Measurements from ENCODE around the gene ODC1. TPM values are rescaled to one million over a fixed set of nuclear protein-coding genes. Genes with fewer than 3 reads are reported as not detected.

ODC1 gene
- total RNA-seq, 1 experiment from 2014 or later = 175 TPM

DNA sequence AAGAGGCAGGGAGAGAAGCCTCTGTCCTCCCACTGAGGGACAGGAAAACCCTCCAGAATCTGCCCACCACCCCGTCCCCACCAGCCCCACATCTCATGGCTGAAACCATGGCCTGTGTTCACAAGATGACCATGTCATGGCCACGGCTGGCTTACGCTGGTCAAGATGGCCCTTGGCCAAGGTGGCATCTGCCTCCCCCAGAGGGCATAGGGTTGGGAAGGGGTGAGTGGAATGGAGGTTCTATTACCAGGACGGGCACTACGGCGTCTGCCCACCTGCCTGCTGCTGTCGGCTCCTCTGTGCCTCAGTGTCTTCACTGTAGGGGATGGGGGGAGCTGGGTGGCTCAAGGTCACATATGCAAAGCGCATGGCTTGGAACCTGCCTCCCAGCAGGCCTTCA is 19.8 kb downstream of the ODC1 start:
- Histone ChIP-seq H3K36me3 (replicated peaks; ENCODE audit: control insufficient read depth, insufficient read depth, low read length) (no peaks in the 10 kb centered on the region), H3K27me3 (ENCODE audit: control insufficient read depth, insufficient read depth, low read length) (no peaks in the 10 kb centered on the region), H3K4me3 (ENCODE audit: insufficient read depth, low read depth, low read length) (no peak overlapping the region)
- DNase-seq = no peak

GRCh38 chr2:10427618-10427949 is 20.5 kb downstream of the ODC1 start:
- H3K4me3 ChIP-seq (ENCODE audit: insufficient read depth, low read depth, low read length) = no peak overlapping the region
- no peaks in the 10 kb centered on the region for H3K27me3 ChIP-seq (ENCODE audit: control insufficient read depth, insufficient read depth, low read length)
- no peaks in the 10 kb centered on the region for H3K36me3 ChIP-seq (replicated peaks; ENCODE audit: control insufficient read depth, insufficient read depth, low read length)
- no peak for DNase-seq

GRCh38 chr2:10426726-10427617 is 21.2 kb downstream of the ODC1 start:
- DNase-seq = no peak
- Histone ChIP-seq H3K4me3 (ENCODE audit: insufficient read depth, low read depth, low read length) (no peak overlapping the region), H3K27me3 (ENCODE audit: control insufficient read depth, insufficient read depth, low read length) (no peaks in the 10 kb centered on the region)

DNA sequence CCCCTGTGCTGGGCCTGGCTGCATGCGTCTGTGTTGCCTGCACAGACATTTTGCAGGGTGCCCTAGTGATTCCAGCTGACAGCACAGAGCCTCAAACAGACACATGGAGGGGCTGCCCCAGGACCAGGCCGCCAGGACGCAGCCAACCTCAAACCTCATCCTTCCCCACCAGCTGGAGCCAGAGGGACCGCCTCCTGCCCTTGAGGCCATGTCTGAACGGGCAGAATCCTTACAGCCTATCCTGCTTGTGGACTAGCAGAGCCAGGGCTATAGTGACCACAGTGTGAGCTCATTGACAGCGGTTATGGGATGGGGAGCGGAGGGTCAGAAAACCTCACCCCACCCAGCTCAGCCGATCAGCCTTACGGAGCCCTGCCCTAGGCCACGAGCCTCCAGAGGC is 22.4 kb downstream of the ODC1 start:
- Histone ChIP-seq H3K36me3 (replicated peaks; ENCODE audit: control insufficient read depth, insufficient read depth, low read length) (no peaks in the 10 kb centered on the region), H3K4me3 (ENCODE audit: insufficient read depth, low read depth, low read length) (no peak overlapping the region), H3K27me3 (ENCODE audit: control insufficient read depth, insufficient read depth, low read length) (no peaks in the 10 kb centered on the region)
- no peak for DNase-seq

More at GRCh38 chr2:10426726-10427617, 21.2 kb downstream of the ODC1 start:
- H3K36me3 ChIP-seq (replicated peaks; ENCODE audit: control insufficient read depth, insufficient read depth, low read length) = no peaks in the 10 kb centered on the region

- H3K4me3 ChIP-seq (ENCODE audit: insufficient read depth, low read depth, low read length) = no peak overlapping the region
- no peaks in the 10 kb centered on the region for H3K27me3 ChIP-seq (ENCODE audit: control insufficient read depth, insufficient read depth, low read length)
- no peak for DNase-seq
These were observed 23.1 kb downstream of the ODC1 start for GRCh38 chr2:10424916-10425505.

DNA sequence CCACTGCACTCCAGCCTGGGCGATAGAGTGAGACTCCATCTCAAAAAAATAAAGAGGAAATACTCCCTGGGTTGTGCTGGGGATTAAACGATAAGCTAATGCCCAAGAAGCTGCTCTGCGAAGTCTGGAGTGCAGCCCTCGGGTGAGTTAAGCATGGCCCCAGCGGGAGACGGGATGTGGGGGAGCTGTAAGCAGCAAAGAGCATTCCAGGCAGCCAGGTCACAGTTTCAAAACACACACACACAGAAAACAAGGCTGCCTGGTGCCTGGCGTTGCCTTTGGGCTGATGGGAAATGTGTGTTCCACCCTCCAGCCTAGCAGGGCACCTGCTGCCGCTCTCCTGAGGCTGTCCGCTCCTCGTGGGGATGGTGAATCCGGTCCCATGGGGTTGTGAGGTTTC is 24.1 kb downstream of the ODC1 start:
- no peaks in the 10 kb centered on the region for H3K36me3 ChIP-seq (replicated peaks; ENCODE audit: control insufficient read depth, insufficient read depth, low read length)
- DNase-seq = no peak
- H3K27me3 ChIP-seq (ENCODE audit: control insufficient read depth, insufficient read depth, low read length) = no peaks in the 10 kb centered on the region
- H3K4me3 ChIP-seq (ENCODE audit: insufficient read depth, low read depth, low read length) = no peak overlapping the region

More at GRCh38 chr2:10424916-10425505, 23.1 kb downstream of the ODC1 start:
- no peaks in the 10 kb centered on the region for H3K36me3 ChIP-seq (replicated peaks; ENCODE audit: control insufficient read depth, insufficient read depth, low read length)

DNA sequence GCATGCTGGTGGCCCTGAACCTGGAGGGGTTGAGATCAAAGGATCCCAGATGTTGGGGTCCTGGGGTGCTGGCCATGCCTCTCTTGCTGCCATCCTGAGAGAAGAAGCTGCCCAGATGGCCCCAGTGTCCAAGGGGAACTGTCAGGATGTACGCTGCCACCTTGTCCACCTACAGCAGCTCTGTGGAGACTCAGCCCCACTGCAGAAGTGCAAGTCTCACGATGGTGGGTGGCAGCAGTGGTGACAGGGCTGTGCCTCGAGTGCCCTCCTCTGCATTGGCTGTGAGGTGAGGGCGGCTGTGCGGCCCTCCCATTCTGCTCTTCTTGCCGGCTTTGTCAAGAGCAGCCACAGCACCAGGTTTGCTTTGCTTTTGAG is 24.7 kb downstream of the ODC1 start:
- Histone ChIP-seq H3K27me3 (ENCODE audit: control insufficient read depth, insufficient read depth, low read length) (no peaks in the 10 kb centered on the region), H3K36me3 (replicated peaks; ENCODE audit: control insufficient read depth, insufficient read depth, low read length) (no peaks in the 10 kb centered on the region), H3K4me3 (ENCODE audit: insufficient read depth, low read depth, low read length) (no peak overlapping the region)
- DNase-seq = no peak

- no peaks in the 10 kb centered on the region for H3K27me3 ChIP-seq (ENCODE audit: control insufficient read depth, insufficient read depth, low read length)
- no peak overlapping the region for H3K4me3 ChIP-seq (ENCODE audit: insufficient read depth, low read depth, low read length)
- DNase-seq = no peak
- no peaks in the 10 kb centered on the region for H3K36me3 ChIP-seq (replicated peaks; ENCODE audit: control insufficient read depth, insufficient read depth, low read length)
These were observed 25.3 kb downstream of the ODC1 start for GRCh38 chr2:10422732-10423399.

- Histone ChIP-seq H3K36me3 (replicated peaks; ENCODE audit: control insufficient read depth, insufficient read depth, low read length) (no peaks in the 10 kb centered on the region), H3K4me3 (ENCODE audit: insufficient read depth, low read depth, low read length) (no peak overlapping the region), H3K27me3 (ENCODE audit: control insufficient read depth, insufficient read depth, low read length) (no peaks in the 10 kb centered on the region)
- no peak for DNase-seq
These were observed 25.9 kb downstream of the ODC1 start for GRCh38 chr2:10422251-10422650.

GRCh38 chr2:10419553-10420257 is 28.4 kb downstream of the ODC1 start:
- no peaks in the 10 kb centered on the region for H3K36me3 ChIP-seq (replicated peaks; ENCODE audit: control insufficient read depth, insufficient read depth, low read length)
- DNase-seq = no peak
- H3K4me3 ChIP-seq (ENCODE audit: insufficient read depth, low read depth, low read length) = no peak overlapping the region
- no peaks in the 10 kb centered on the region for H3K27me3 ChIP-seq (ENCODE audit: control insufficient read depth, insufficient read depth, low read length)

GRCh38 chr2:10417551-10418335 is 30.4 kb downstream of the ODC1 start:
- no peak for DNase-seq
- no peaks in the 10 kb centered on the region for H3K36me3 ChIP-seq (replicated peaks; ENCODE audit: control insufficient read depth, insufficient read depth, low read length)
- H3K4me3 ChIP-seq (ENCODE audit: insufficient read depth, low read depth, low read length) = no peak overlapping the region

DNA sequence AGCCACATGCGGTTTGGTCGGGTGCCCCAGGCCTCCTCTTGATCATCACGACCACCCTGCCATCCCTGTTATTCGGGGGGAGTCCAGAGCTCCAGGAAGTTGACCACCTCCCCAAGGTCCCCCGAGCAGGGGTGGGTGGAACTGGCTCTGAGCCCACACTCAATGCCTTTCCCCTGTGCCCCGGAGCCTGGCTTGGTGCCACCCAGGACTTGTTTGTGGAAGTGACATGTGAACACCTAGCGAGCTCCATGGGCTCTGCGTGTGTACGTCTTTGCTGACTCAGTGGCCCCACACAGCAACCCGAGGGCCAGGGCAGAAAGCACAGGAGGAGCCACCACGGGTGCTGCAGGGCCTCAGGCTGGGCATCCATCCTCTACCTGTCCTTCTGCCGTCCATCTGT is 32.5 kb downstream of the ODC1 start:
- Histone ChIP-seq H3K36me3 (replicated peaks; ENCODE audit: control insufficient read depth, insufficient read depth, low read length) (no peaks in the 10 kb centered on the region), H3K4me3 (ENCODE audit: insufficient read depth, low read depth, low read length) (no peak overlapping the region), H3K27me3 (ENCODE audit: control insufficient read depth, insufficient read depth, low read length) (no peaks in the 10 kb centered on the region)
- no peak for DNase-seq

More at GRCh38 chr2:10417551-10418335, 30.4 kb downstream of the ODC1 start:
- no peaks in the 10 kb centered on the region for H3K27me3 ChIP-seq (ENCODE audit: control insufficient read depth, insufficient read depth, low read length)

DNA sequence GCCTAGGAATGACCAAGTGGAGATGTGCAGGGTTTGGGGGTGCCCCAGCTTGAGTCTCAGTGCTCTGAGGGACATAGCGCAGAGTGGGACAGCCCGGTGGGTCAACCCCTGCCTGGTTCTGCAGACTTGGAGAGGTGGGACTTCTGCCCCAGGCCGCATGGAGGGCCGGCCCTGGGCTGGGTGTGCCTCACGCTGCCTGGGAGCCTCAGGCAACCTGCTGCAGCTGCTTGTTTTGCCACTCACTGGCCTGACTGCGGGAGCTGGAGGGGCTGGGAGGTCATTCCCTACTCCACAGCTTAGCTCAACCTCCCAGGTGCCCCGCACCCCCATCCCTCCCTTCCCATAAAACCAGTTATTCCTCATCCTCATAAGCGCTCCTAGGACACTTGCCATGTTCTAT is 33.1 kb downstream of the ODC1 start:
- H3K4me3 ChIP-seq (ENCODE audit: insufficient read depth, low read depth, low read length) = no peak overlapping the region
- H3K27me3 ChIP-seq (ENCODE audit: control insufficient read depth, insufficient read depth, low read length) = no peaks in the 10 kb centered on the region
- H3K36me3 ChIP-seq (replicated peaks; ENCODE audit: control insufficient read depth, insufficient read depth, low read length) = no peaks in the 10 kb centered on the region
- no peak for DNase-seq

DNA sequence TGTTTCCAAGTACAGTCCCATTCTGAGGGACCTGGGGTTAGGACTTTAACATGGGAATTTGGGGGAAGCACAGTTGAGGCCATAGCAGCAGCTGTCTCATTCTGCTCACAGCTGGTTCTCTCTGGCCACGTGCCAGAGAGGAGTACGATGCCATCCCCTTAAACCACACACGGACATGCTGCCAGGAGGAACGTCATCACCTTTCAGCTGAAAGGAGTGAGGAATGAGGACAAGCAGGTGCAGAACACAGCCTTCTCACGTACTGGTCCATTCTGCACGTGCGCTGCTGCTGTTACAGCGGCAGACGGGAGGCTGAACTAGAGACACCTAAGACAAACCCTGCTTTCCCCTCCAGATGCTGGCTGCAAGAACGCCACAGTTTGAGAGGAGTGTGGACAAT is 33.5 kb downstream of the ODC1 start:
- DNase-seq = no peak
- Histone ChIP-seq H3K36me3 (replicated peaks; ENCODE audit: control insufficient read depth, insufficient read depth, low read length) (no peaks in the 10 kb centered on the region), H3K27me3 (ENCODE audit: control insufficient read depth, insufficient read depth, low read length) (no peaks in the 10 kb centered on the region), H3K4me3 (ENCODE audit: insufficient read depth, low read depth, low read length) (no peak overlapping the region)
